ENCODE results near the gene WARS2. TPM values are rescaled to one million over a fixed set of nuclear protein-coding genes. Genes with fewer than 3 reads are reported as not detected.

Gene WARS2
- total and polyA plus RNA-seq, 2 of the 8 experiments (the other 6 are each of a cell fraction or from before 2014, with no cell fraction given), result 4.3 to 12.9 TPM

- POLR2A ChIA-PET (ENCODE audit: partially characterized antibody), result interaction anchor here (2.7 kb wide), 1 partner anchor 25 kb away, joined by 10 read pairs; the partner anchor contains the start of gene WARS2
- no peak for FAIRE-seq
Observed at GRCh38 chr1:119115736-119116135, 24.7 kb downstream of the WARS2 start.

More at GRCh38 chr1:119115736-119116135, 24.7 kb downstream of the WARS2 start:
- no peak overlapping the region for H4K8ac ChIP-seq (ENCODE audit: extremely low read depth, insufficient read depth, low read length)
- no peak overlapping the region for H2BK120ac ChIP-seq (replicated peaks; ENCODE audit: low read depth, low read length)
- no peak overlapping the region for H3K9ac ChIP-seq (replicated peaks in 1 of 4; ENCODE audit: extremely low read depth in 1 of 4, low read depth in 3 of 4, low read length in 3 of 4)
- H2AFZ ChIP-seq (ENCODE audit: low read length), result no peak overlapping the region
- no peaks in the 10 kb centered on the region for H4K20me1 ChIP-seq (replicated peaks in 1 of 2; ENCODE audit: control insufficient read depth in 1 of 2, insufficient read depth in 2 of 2, low read length in 2 of 2)
- whole genome bisulfite sequencing, 2 experiments (ENCODE audit: extremely low coverage in 1 of 2, insufficient coverage in 1 of 2, insufficient read length in 1 of 2, insufficient replicate concordance in 2 of 2, low coverage in 1 of 2, low lambda C conversion rate in 2 of 2, missing lambda C conversion rate in 1 of 2), result 81% methylated on average over 3 of the region's 3 CpGs; no CpG with 5 or more reads in 1 of the 2 experiments
- H3K9me3 ChIP-seq (ENCODE audit: insufficient read depth in 2 of 2, low read depth in 1 of 2, low read length in 1 of 2), result no peaks in the 10 kb centered on the region
- no peak overlapping the region for H3K27ac ChIP-seq (ENCODE audit: low read depth, low read length)
- H3K4me1 ChIP-seq (replicated peaks in 1 of 4; ENCODE audit: control insufficient read depth in 3 of 4, insufficient read depth in 4 of 4, low read length in 3 of 4), result peaks cover 0 to 6% (median 2%) of the 10 kb centered on the region in 4 experiments; a peak in 2 of 7 replicates
- no peak overlapping the region for H2BK15ac ChIP-seq (ENCODE audit: low read length)
- CTCF ChIA-PET (ENCODE audit: partially characterized antibody), result interaction anchor here (0.7 to 1.2 kb wide), 3 partner anchors 12 to 269 kb away, joined by 3 to 5 read pairs (median 4); no protein-coding TSS in a partner anchor
- no peak overlapping the region for H2BK20ac ChIP-seq (ENCODE audit: low read length)
- no peak overlapping the region for H3K4me2 ChIP-seq (ENCODE audit: insufficient read depth in 1 of 2, low read depth in 2 of 2, low read length in 2 of 2)
- H3K4me3 ChIP-seq (ENCODE audit: extremely low read depth in 1 of 4, insufficient read depth in 2 of 4, low read depth in 3 of 4, low read length in 4 of 4), result no peak overlapping the region
- no peaks in the 10 kb centered on the region; the same call in 1 of the 2 replicates for H3K79me1 ChIP-seq (ENCODE audit: low read depth, low read length)
- no peaks in the 10 kb centered on the region for H3K23me2 ChIP-seq (ENCODE audit: low read depth, low read length)
- H2AK5ac ChIP-seq (ENCODE audit: low read depth, low read length), result no peak overlapping the region
- H3K4ac ChIP-seq (replicated peaks; ENCODE audit: insufficient read length, low read depth, low read length), result no peak overlapping the region
- no peak overlapping the region for H4K91ac ChIP-seq (replicated peaks; ENCODE audit: insufficient read length, low read length)
- no peak overlapping the region for H2BK12ac ChIP-seq (ENCODE audit: low read depth, low read length)
- H2BK5ac ChIP-seq (ENCODE audit: low read depth, low read length), result no peak overlapping the region
- H3K36me3 ChIP-seq (ENCODE audit: control insufficient read depth in 2 of 4, insufficient read depth in 4 of 4, low read length in 3 of 4), result no peaks in the 10 kb centered on the region
- H3K18ac ChIP-seq (ENCODE audit: extremely low read depth, low read length), result no peak overlapping the region
- TF ChIP-seq SP1 (IDR thresholded peaks at IDR 0.05; ENCODE audit: low read depth, low read length) (no peak), HDAC6 (IDR thresholded peaks at IDR 0.05; ENCODE audit: low read depth, low read length) (no peak), TCF12 (IDR thresholded peaks at IDR 0.05; ENCODE audit: low read depth, low read length) (no peak), PHF8 (conservative IDR thresholded peaks at IDR 0.05; ENCODE audit: low read depth, low read length) (no peak), CTCF (IDR thresholded peaks at IDR 0.05; ENCODE audit: control extremely low read depth in 1 of 3, insufficient read depth in 1 of 3, low read depth in 1 of 3, low read length in 3 of 3) (no peak), RFX5 (IDR thresholded peaks at IDR 0.05; ENCODE audit: borderline replicate concordance, low read depth, low read length) (no peak)
- no peak overlapping the region for H3K14ac ChIP-seq (ENCODE audit: insufficient read length)
- no peak overlapping the region for H4K5ac ChIP-seq (ENCODE audit: insufficient read length, low read depth, low read length)
- peaks cover 0 to 3% of the 10 kb centered on the region in 2 experiments; a peak in 1 of 4 replicates for H3K79me2 ChIP-seq (ENCODE audit: control insufficient read depth in 1 of 2, insufficient read depth in 2 of 2, low read length in 2 of 2)
- no peaks in the 10 kb centered on the region for H3K27me3 ChIP-seq (replicated peaks in 1 of 4; ENCODE audit: control insufficient read depth in 3 of 4, extremely low read depth in 1 of 4, insufficient read depth in 3 of 4, low read length in 3 of 4)
- no peak for DNase-seq (ENCODE audit: low read depth in 1 of 2, low spot score in 2 of 2)
- no peak overlapping the region for H3K23ac ChIP-seq (ENCODE audit: insufficient read length)
- no peak overlapping the region for H3K56ac ChIP-seq (replicated peaks; ENCODE audit: insufficient read length, low read depth, low read length)

Data from H1 (cell line).